A549 (cell line): ENCODE results near the gene SCYL3. TPM values are rescaled to one million over a fixed set of nuclear protein-coding genes. Genes with fewer than 3 reads are reported as not detected.

Experiments
- ATAC-seq, 2 experiments: fragments of 200-7000 bp in 1 of 2; fragments of >200 bp in 1 of 2; cut with Nextera tagmentation in 1 of 2; cut with Tn5 transposase in 1 of 2; 3 replicates each; pipeline versions ENCODE4 v1.8.0 to v1.9.1; 2018 to 2020; ENCODE audit warnings: mild to moderate bottlenecking in 1 of 2, moderate library complexity in 1 of 2
- CTCF ChIA-PET: fragments of 300-600 bp; sonication (Branson Sonifier 250); formaldehyde crosslinking; extraction: SDS; loops from one replicate; lab custom pipeline; 2021; ENCODE audit warnings: antibody characterized with exemption, inconsistent platforms; lab: Yijun Ruan, JAX
- POLR2A ChIA-PET: fragments of 350-600 bp; formaldehyde crosslinking; extraction: SDS; loops from one replicate; lab custom pipeline; 2021; ENCODE audit warnings: antibody characterized with exemption, inconsistent platforms; lab: Yijun Ruan, JAX
- DNase-seq, 2 experiments: peaks; one replicate each; pipeline versions ENCODE4 v3.0.0 to v3.0.0-alpha.2; 2011 to 2016; ENCODE audit warnings: low read depth in 1 of 2, low spot score in 1 of 2
- FAIRE-seq: peaks from 2 replicates; lab custom pipeline; 2011; peaks lifted over from hg19 to GRCh38; lab: Jason Lieb, UNC
- H3K27ac ChIP-seq, 2 experiments: fragments of >200 bp; sonication (Bioruptor Twin); formaldehyde crosslinking; 3 replicates each; pipeline ENCODE4 v1.5.1; 2016 to 2017
- H3K4me1 ChIP-seq: fragments of >200 bp; sonication (Bioruptor Twin); formaldehyde crosslinking; 3 replicates; pipeline ENCODE4 v1.6.1; 2016
- H3K4me2 ChIP-seq: fragments of >200 bp; sonication (Bioruptor Twin); formaldehyde crosslinking; 3 replicates; pipeline ENCODE4 v1.6.1; 2016
- H3K4me3 ChIP-seq: fragments of >200 bp; sonication (Bioruptor Twin); formaldehyde crosslinking; 3 replicates; pipeline ENCODE4 v1.5.1; 2016
- H3K9me3 ChIP-seq: fragments of >200 bp; sonication (Bioruptor Twin); formaldehyde crosslinking; 3 replicates; pipeline ENCODE4 v1.6.1; 2016
- CBX2 ChIP-seq: fragments of 200-600 bp; sonication (generic); IDR thresholded peaks from 2 replicates; pipeline ENCODE4 v1.6.1; 2016; ENCODE audit warnings: low read depth, mild to moderate bottlenecking, borderline replicate concordance
- CTCF ChIP-seq: fragments of >200 bp; sonication (Bioruptor Twin); formaldehyde crosslinking; IDR thresholded peaks from 3 replicates; pipeline ENCODE4 v1.5.1; 2016
- EHMT2 ChIP-seq: fragments of 200-600 bp; sonication (generic); IDR thresholded peaks from 2 replicates; pipeline ENCODE4 v1.6.1; 2016; ENCODE audit warnings: antibody characterized with exemption, low read depth, mild to moderate bottlenecking, moderate library complexity
- ESRRA ChIP-seq: fragments of 150-350 bp; IDR thresholded peaks from 2 replicates; pipeline ENCODE4 v1.6.1; 2014; ENCODE audit warnings: mild to moderate bottlenecking, low read length, borderline replicate concordance
- FOSB ChIP-seq: fragments of 250-450 bp; sonication (Bioruptor Pico); IDR thresholded peaks from 2 replicates; pipeline ENCODE4 v1.5.0; 2020; ENCODE audit warnings: mild to moderate bottlenecking, moderate library complexity
- HDAC2 ChIP-seq: fragments of 200-600 bp; sonication (generic); IDR thresholded peaks from 2 replicates; pipeline ENCODE4 v1.6.1; 2016
- HOXA7 ChIP-seq: fragments of 250-450 bp; sonication (Bioruptor Pico); IDR thresholded peaks from 2 replicates; pipeline ENCODE4 v1.5.0; 2020; ENCODE audit warnings: mild to moderate bottlenecking, moderate library complexity
- HOXB13 ChIP-seq: fragments of 250-450 bp; sonication (Bioruptor Pico); IDR thresholded peaks from 2 replicates; pipeline ENCODE4 v1.5.0; 2020; ENCODE audit warnings: low read depth, mild to moderate bottlenecking, moderate library complexity
- KDM5A ChIP-seq: fragments of 200-600 bp; sonication (generic); IDR thresholded peaks from 2 replicates; pipeline ENCODE4 v1.6.1; 2016; ENCODE audit warnings: antibody characterized with exemption, mild to moderate bottlenecking
- MAFK ChIP-seq: fragments of 450-650 bp; IDR thresholded peaks from 2 replicates; pipeline ENCODE4 v1.6.1; 2014; ENCODE audit not compliant: partially characterized antibody
- MAZ ChIP-seq: fragments of 150-350 bp; IDR thresholded peaks from 2 replicates; pipeline ENCODE4 v1.6.1; 2014; ENCODE audit warnings: antibody characterized with exemption, low read depth, low read length, borderline replicate concordance
- NFE2L2 ChIP-seq: fragments of 150-350 bp; conservative IDR thresholded peaks from 2 replicates; pipeline ENCODE4 v1.6.1; 2014; ENCODE audit warnings: low read length
- NR3C1 ChIP-seq: fragments of >200 bp; sonication (Bioruptor Twin); formaldehyde crosslinking; IDR thresholded peaks from 3 replicates; pipeline ENCODE4 v1.6.1; 2017
- PHF8 ChIP-seq: fragments of 200-600 bp; sonication (generic); IDR thresholded peaks from 2 replicates; pipeline ENCODE4 v1.6.1; 2016; ENCODE audit warnings: low read depth, mild to moderate bottlenecking, antibody characterized with exemption, moderate library complexity, borderline replicate concordance
- REST ChIP-seq: fragments of 200-600 bp; sonication (generic); IDR thresholded peaks from 2 replicates; pipeline ENCODE4 v1.6.1; 2016; ENCODE audit warnings: antibody characterized with exemption, mild to moderate bottlenecking, moderate library complexity
- RFX5 ChIP-seq: fragments of 450-650 bp; IDR thresholded peaks from 2 replicates; pipeline ENCODE4 v1.7.1; 2014; ENCODE audit warnings: antibody characterized with exemption, mild to moderate bottlenecking, moderate library complexity
- TFCP2L1 ChIP-seq: fragments of 250-450 bp; sonication (Bioruptor Pico); IDR thresholded peaks from 2 replicates; pipeline ENCODE4 v1.5.0; 2021; ENCODE audit warnings: mild to moderate bottlenecking
- ZC3H11A ChIP-seq: fragments of 450-650 bp; IDR thresholded peaks from 2 replicates; pipeline ENCODE4 v1.6.1; 2014; ENCODE audit warnings: antibody characterized with exemption, mild to moderate bottlenecking
- ZFP36 ChIP-seq: fragments of 450-650 bp; IDR thresholded peaks from 2 replicates; pipeline ENCODE4 v1.6.1; 2014; ENCODE audit warnings: borderline replicate concordance; ENCODE audit not compliant: partially characterized antibody
- WGBS: methylation state at CpG from one replicate; pipeline ENCODE4 v1.1.6; 2017; ENCODE audit errors: missing lambda C conversion rate; 5-methylcytosine and 5-hydroxymethylcytosine counted together
- polyA plus RNA-seq, 4 experiments: library from polyadenylated mRNA; depleted of rRNA in 3 of 4; stranded (reverse); fragments of >200 nt; fragmentation: RNase III in 1 of 4; extraction: RNeasy Plus Mini Kit Qiagen cat#74134 plus additional on column Dnase treatment in 1 of 4; gene quantifications; 2 replicates in 3 of 4; 3 replicates in 1 of 4; pipeline ENCODE4 v1.2.3, GENCODE V29; 2011 to 2017
- TF ChIP-seq, protein P1 (sequence below): IDR thresholded peaks from 2 replicates; pipeline ENCODE4 v1.6.1; 2012; ENCODE audit warnings: low read depth, borderline replicate concordance
- TF ChIP-seq, protein P2 (sequence below): IDR thresholded peaks from 2 replicates; pipeline ENCODE4 v1.6.1; 2012

The SCYL3 gene
- polyA plus RNA-seq, 2 of the 4 experiments (the other 2 are of a cell fraction): 3.2 to 7.3 TPM

- peak; percentile 92 for TF ChIP-seq CTCF
- TF ChIP-seq, all 56 proteins: peak for 3
Measured at GRCh38 chr1:169928438-169929209, 34.9 kb upstream of the SCYL3 start (continued).

- ChIA-PET POLR2A (no interaction called here), CTCF (interaction anchor here (0.5 kb wide), 1 partner anchor 519 kb away, joined by 4 read pairs; no protein-coding TSS in a partner anchor)
- H3K27ac ChIP-seq: no peak overlapping the region
- H3K4me1 ChIP-seq: no peaks in the 10 kb centered on the region
- no peak for TF ChIP-seq KDM5A
- TF ChIP-seq MAFK: peak; percentile 50
- no peak overlapping the region for H3K4me3 ChIP-seq
- no peak for ATAC-seq
- FAIRE-seq: no peak
- no peaks in the 10 kb centered on the region for H3K9me3 ChIP-seq
- H3K4me2 ChIP-seq: no peak overlapping the region
- WGBS: 56% methylated on average over 3 of the region's 3 CpGs
- DNase-seq: no peak
Measured at GRCh38 chr1:169925505-169926482, 32.1 kb upstream of the SCYL3 start.

DNA sequence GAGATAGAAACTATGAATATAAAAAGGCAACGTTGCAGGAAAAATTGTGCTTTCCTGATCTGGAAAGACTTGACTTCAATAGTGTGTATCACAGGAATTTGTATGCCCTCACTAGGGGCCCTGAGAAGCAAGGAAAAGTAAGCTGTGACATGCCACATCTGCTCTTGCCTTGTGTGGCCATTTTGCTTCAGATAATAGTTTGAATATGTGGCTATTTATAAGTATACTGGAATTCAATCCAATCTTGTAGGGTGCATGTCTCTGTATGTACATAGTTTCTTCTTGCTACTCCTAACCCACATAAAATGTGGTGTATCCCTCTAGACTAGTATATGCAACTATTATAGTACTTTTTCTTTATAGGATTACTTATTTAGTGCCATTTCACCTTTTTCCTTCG, 31.1 kb upstream of the SCYL3 start:
- no peak for ATAC-seq
- FAIRE-seq: no peak
- CTCF ChIA-PET: no interaction called here
- Histone ChIP-seq H3K4me1 (no peaks in the 10 kb centered on the region), H3K4me3 (no peak overlapping the region), H3K4me2 (no peak overlapping the region), H3K9me3 (no peaks in the 10 kb centered on the region), H3K27ac (no peak overlapping the region)
- WGBS: 26% methylated on average over 2 of the region's 2 CpGs
- POLR2A ChIA-PET: no interaction called here
- no peak for DNase-seq
- TF ChIP-seq REST (no peak), RFX5 (no peak), NFE2L2 (no peak), ESRRA (no peak), NR3C1 (no peak), HDAC2 (no peak), MAZ (no peak), ZFP36 (no peak)
- TF ChIP-seq, all 56 proteins: peak for 0

- WGBS: 21% methylated on average over 2 of the region's 2 CpGs
- Histone ChIP-seq H3K27ac (no peak overlapping the region), H3K4me2 (no peak overlapping the region), H3K4me3 (no peak overlapping the region), H3K9me3 (no peaks in the 10 kb centered on the region), H3K4me1 (no peaks in the 10 kb centered on the region)
- CTCF ChIA-PET: no interaction called here
- DNase-seq: no peak
- no peak for ATAC-seq
- POLR2A ChIA-PET: no interaction called here
- no peak for FAIRE-seq
- TF ChIP-seq FOSB (CRISPR knock-in tag) (no peak), ZFP36 (no peak), HOXB13 (CRISPR knock-in tag) (no peak), HOXA7 (CRISPR knock-in tag) (no peak), EHMT2 (no peak), CBX2 (no peak), TFCP2L1 (CRISPR knock-in tag) (no peak), MAFK (no peak), ZC3H11A (no peak), PHF8 (no peak)
- TF ChIP-seq, protein P1, sequence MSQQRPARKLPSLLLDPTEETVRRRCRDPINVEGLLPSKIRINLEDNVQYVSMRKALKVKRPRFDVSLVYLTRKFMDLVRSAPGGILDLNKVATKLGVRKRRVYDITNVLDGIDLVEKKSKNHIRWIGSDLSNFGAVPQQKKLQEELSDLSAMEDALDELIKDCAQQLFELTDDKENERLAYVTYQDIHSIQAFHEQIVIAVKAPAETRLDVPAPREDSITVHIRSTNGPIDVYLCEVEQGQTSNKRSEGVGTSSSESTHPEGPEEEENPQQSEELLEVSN: no peak
- TF ChIP-seq, protein P2, sequence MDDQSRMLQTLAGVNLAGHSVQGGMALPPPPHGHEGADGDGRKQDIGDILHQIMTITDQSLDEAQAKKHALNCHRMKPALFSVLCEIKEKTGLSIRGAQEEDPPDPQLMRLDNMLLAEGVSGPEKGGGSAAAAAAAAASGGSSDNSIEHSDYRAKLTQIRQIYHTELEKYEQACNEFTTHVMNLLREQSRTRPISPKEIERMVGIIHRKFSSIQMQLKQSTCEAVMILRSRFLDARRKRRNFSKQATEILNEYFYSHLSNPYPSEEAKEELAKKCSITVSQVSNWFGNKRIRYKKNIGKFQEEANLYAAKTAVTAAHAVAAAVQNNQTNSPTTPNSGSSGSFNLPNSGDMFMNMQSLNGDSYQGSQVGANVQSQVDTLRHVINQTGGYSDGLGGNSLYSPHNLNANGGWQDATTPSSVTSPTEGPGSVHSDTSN: no peak
- TF ChIP-seq, all 56 proteins: peak for 0
Measured at GRCh38 chr1:169924063-169924462, 30.4 kb upstream of the SCYL3 start.
